ENCODE results near the gene SLC25A26. TPM values are rescaled to one million over a fixed set of nuclear protein-coding genes. Genes with fewer than 3 reads are reported as not detected.

SLC25A26 gene
- total RNA-seq, 1 donor from 2014 or later: 19.2 TPM

- H3K27ac Mint-ChIP-seq: no peak overlapping the region
- H3K4me3 Mint-ChIP-seq: no peak overlapping the region
- no peak for TF ChIP-seq CTCF (IDR thresholded peaks at IDR 0.05; ENCODE audit: unreplicated experiment)
- no peaks in the 10 kb centered on the region for H3K27me3 Mint-ChIP-seq (ENCODE audit: low read depth)
- DNase-seq (ENCODE audit: low spot score in 2 of 2, unreplicated experiment in 2 of 2): no peak
- H3K4me1 Mint-ChIP-seq: no peaks in the 10 kb centered on the region
- peaks cover 38% of the 10 kb centered on the region for H3K9me3 Mint-ChIP-seq
- peaks cover 63% of the 10 kb centered on the region for H3K36me3 Mint-ChIP-seq
Observed at GRCh38 chr3:66385066-66385465, 164.3 kb downstream of the SLC25A26 start.

- no peak for TF ChIP-seq CTCF (IDR thresholded peaks at IDR 0.05; ENCODE audit: unreplicated experiment)
- DNase-seq (ENCODE audit: low spot score in 2 of 2, unreplicated experiment in 2 of 2): no peak
Observed at GRCh38 chr3:66386011-66386924, 165.5 kb downstream of the SLC25A26 start.

GRCh38 chr3:66386925-66387650 lies 166.3 kb downstream of the SLC25A26 start:
- Mint-ChIP-seq H3K36me3 (peaks cover 57% of the 10 kb centered on the region), H3K9me3 (peaks cover 41% of the 10 kb centered on the region), H3K4me1 (no peaks in the 10 kb centered on the region), H3K27me3 (ENCODE audit: low read depth) (no peaks in the 10 kb centered on the region), H3K4me3 (no peak overlapping the region), H3K27ac (no peak overlapping the region)
- TF ChIP-seq CTCF (IDR thresholded peaks at IDR 0.05; ENCODE audit: unreplicated experiment): no peak
- DNase-seq (ENCODE audit: low spot score in 2 of 2, unreplicated experiment in 2 of 2): no peak

More at GRCh38 chr3:66386011-66386924, 165.5 kb downstream of the SLC25A26 start:
- H3K9me3 Mint-ChIP-seq: peaks cover 38% of the 10 kb centered on the region
- peaks cover 59% of the 10 kb centered on the region for H3K36me3 Mint-ChIP-seq
- no peaks in the 10 kb centered on the region for H3K4me1 Mint-ChIP-seq
- H3K27me3 Mint-ChIP-seq (ENCODE audit: low read depth): no peaks in the 10 kb centered on the region
- no peak overlapping the region for H3K27ac Mint-ChIP-seq
- no peak overlapping the region for H3K4me3 Mint-ChIP-seq

- Mint-ChIP-seq H3K27me3 (ENCODE audit: low read depth) (no peaks in the 10 kb centered on the region), H3K27ac (no peak overlapping the region), H3K4me3 (no peak overlapping the region), H3K9me3 (peaks cover 33% of the 10 kb centered on the region), H3K36me3 (peaks cover 38% of the 10 kb centered on the region), H3K4me1 (no peaks in the 10 kb centered on the region)
- TF ChIP-seq CTCF (IDR thresholded peaks at IDR 0.05; ENCODE audit: unreplicated experiment): no peak
- DNase-seq (ENCODE audit: low spot score in 2 of 2, unreplicated experiment in 2 of 2): no peak
Observed at GRCh38 chr3:66390013-66390412, 169.2 kb downstream of the SLC25A26 start.

- Mint-ChIP-seq H3K36me3 (peaks cover 19% of the 10 kb centered on the region), H3K9me3 (peaks cover 24% of the 10 kb centered on the region), H3K4me3 (no peak overlapping the region), H3K4me1 (no peaks in the 10 kb centered on the region), H3K27ac (no peak overlapping the region), H3K27me3 (ENCODE audit: low read depth) (no peaks in the 10 kb centered on the region)
- no peak for TF ChIP-seq CTCF (IDR thresholded peaks at IDR 0.05; ENCODE audit: unreplicated experiment)
- DNase-seq (ENCODE audit: low spot score in 2 of 2, unreplicated experiment in 2 of 2): no peak
Observed at GRCh38 chr3:66392512-66392911, 171.7 kb downstream of the SLC25A26 start.
